ENCODE results near the gene CAMLG. TPM values are rescaled to one million over a fixed set of nuclear protein-coding genes. Genes with fewer than 3 reads are reported as not detected.

The CAMLG gene
- total RNA-seq, 1 experiment from 2014 or later = 39.7 TPM

- TF ChIP-seq SMAD3 (CRISPR knock-in tag; IDR thresholded peaks at IDR 0.05; ENCODE audit: borderline replicate concordance) (no peak), CREM (CRISPR knock-in tag; IDR thresholded peaks at IDR 0.05) (no peak)
These were observed 39.0 kb downstream of the CAMLG start (continued) for GRCh38 chr5:134777366-134777765.

- ChIA-PET POLR2A (no interaction called here), CTCF (interaction anchor here (0.6 kb wide), 1 partner anchor 405 kb away, joined by 4 read pairs; no protein-coding TSS in a partner anchor)
- peaks cover 15% of the 10 kb centered on the region for H3K4me1 Mint-ChIP-seq
- H3K36me3 Mint-ChIP-seq = peaks cover 79% of the 10 kb centered on the region
- ATAC-seq (no peak), DNase-seq (ENCODE audit: low spot score) (no peak)
- no peaks in the 10 kb centered on the region for H3K27me3 Mint-ChIP-seq (ENCODE audit: low read depth)
- H3K9me3 Mint-ChIP-seq = no peaks in the 10 kb centered on the region
- peak overlapping the region; percentile 85 for H3K27ac Mint-ChIP-seq
- no peak overlapping the region for H3K4me3 Mint-ChIP-seq
- TF ChIP-seq IRF1 (CRISPR knock-in tag; IDR thresholded peaks at IDR 0.05) (no peak), FOXJ3 (CRISPR knock-in tag; IDR thresholded peaks at IDR 0.05; ENCODE audit: borderline replicate concordance) (no peak), NFYB (CRISPR knock-in tag; conservative IDR thresholded peaks at IDR 0.05; ENCODE audit: low read depth) (no peak)
These were observed 46.0 kb downstream of the CAMLG start for GRCh38 chr5:134784241-134784920.

- Mint-ChIP-seq H3K27ac (peak overlapping the region; percentile 85), H3K4me1 (peaks cover 15% of the 10 kb centered on the region), H3K36me3 (peaks cover 80% of the 10 kb centered on the region), H3K27me3 (ENCODE audit: low read depth) (no peaks in the 10 kb centered on the region), H3K4me3 (no peak overlapping the region), H3K9me3 (no peaks in the 10 kb centered on the region)
- DNase-seq (ENCODE audit: low spot score) (no peak), ATAC-seq (peak; percentile 79)
- CTCF ChIA-PET = interaction anchor here (0.6 kb wide), 1 partner anchor 406 kb away, joined by 4 read pairs; no protein-coding TSS in a partner anchor
- POLR2A ChIA-PET = no interaction called here
- no peak for TF ChIP-seq ZBTB43 (CRISPR knock-in tag; IDR thresholded peaks at IDR 0.05)
- TF ChIP-seq ATF3 (CRISPR knock-in tag; conservative IDR thresholded peaks at IDR 0.05) = no peak
- no peak for TF ChIP-seq NR1H2 (CRISPR knock-in tag; IDR thresholded peaks at IDR 0.05)
- TF ChIP-seq NFATC4 (CRISPR knock-in tag; IDR thresholded peaks at IDR 0.05) = no peak
- no peak for TF ChIP-seq NR3C1 (CRISPR knock-in tag; conservative IDR thresholded peaks at IDR 0.05; ENCODE audit: low read depth)
- TF ChIP-seq TEAD4 (CRISPR knock-in tag; IDR thresholded peaks at IDR 0.05) = no peak
- TF ChIP-seq KAT7 (CRISPR knock-in tag; IDR thresholded peaks at IDR 0.05; ENCODE audit: borderline replicate concordance) = no peak
- TF ChIP-seq E2F1 (CRISPR knock-in tag; IDR thresholded peaks at IDR 0.05) = no peak
- no peak for TF ChIP-seq TEAD1 (CRISPR knock-in tag; IDR thresholded peaks at IDR 0.05)
- TF ChIP-seq CREB1 (CRISPR knock-in tag; IDR thresholded peaks at IDR 0.05) = no peak
- TF ChIP-seq CREM (CRISPR knock-in tag; IDR thresholded peaks at IDR 0.05) = no peak
- no peak for TF ChIP-seq IRF1 (CRISPR knock-in tag; IDR thresholded peaks at IDR 0.05)
- TF ChIP-seq OVOL2 (CRISPR knock-in tag; IDR thresholded peaks at IDR 0.05; ENCODE audit: borderline replicate concordance) = no peak
- no peak for TF ChIP-seq MAX (CRISPR knock-in tag; IDR thresholded peaks at IDR 0.05)
- no peak for TF ChIP-seq CBFB (CRISPR knock-in tag; IDR thresholded peaks at IDR 0.05; ENCODE audit: low read depth)
- TF ChIP-seq ESRRA (CRISPR knock-in tag; IDR thresholded peaks at IDR 0.05; ENCODE audit: borderline replicate concordance) = no peak
These were observed 46.7 kb downstream of the CAMLG start for GRCh38 chr5:134784946-134785620.
